A549 treated with ZK216348 at 1 μM for 4 hours (cell line): ENCODE measurements around the gene CLDND1. TPM values are rescaled to one million over a fixed set of nuclear protein-coding genes. Genes with fewer than 3 reads are reported as not detected.

Experiments used
- total RNA-seq: library from RNA; stranded (reverse); fragments of 200-300 nt; extraction: Qiagen RNA extraction; gene quantifications from 5 replicates; pipeline ENCODE4 v1.2.3, GENCODE V29; 2022; ENCODE audit warnings: low read depth

The CLDND1 gene
- 53.2 to 68.3 TPM (median 61.0 TPM) in 5 replicates for total RNA-seq

DNA sequence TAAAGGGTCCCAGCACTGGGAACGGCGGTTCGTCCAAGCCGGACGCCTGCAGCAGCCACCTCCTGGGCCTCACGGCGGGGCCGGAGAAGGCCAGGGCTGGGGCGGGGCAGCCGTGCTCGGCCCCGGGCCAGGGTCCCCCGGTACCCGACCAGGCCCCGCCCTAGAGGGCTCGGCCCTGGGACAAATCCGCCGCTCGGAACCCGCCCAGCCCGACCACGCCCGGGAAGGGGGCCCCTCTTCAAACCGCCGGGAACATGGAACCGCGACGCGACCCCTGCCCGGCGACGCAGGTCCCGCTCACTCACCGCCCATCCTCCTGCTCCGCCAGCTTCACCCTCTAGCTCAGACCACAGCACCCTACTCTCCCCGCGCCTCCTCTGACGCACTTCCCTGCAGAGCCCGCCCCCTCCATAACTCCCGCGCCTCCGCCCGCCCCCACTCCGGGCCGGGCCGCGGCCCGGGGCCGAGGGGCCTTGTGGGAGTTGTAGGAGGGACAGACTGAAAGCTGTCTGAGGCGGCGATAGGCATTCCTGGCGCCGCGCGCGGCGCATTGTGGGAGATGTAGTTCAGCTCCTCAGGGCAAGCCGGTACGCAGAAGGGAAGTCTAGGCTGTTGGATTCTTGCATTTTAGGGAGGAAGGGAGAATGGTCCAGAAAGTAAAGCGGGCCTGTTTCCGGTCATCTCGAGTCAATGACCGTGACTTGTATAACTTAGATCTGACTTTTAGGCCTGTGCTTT, at the start of gene CLDND1:
Gene CLDND1, minus strand, starts transcription at position 359 of the 738 bp plus-strand sequence. CDS start 1,478 bp downstream, outside the sequence.

DNA sequence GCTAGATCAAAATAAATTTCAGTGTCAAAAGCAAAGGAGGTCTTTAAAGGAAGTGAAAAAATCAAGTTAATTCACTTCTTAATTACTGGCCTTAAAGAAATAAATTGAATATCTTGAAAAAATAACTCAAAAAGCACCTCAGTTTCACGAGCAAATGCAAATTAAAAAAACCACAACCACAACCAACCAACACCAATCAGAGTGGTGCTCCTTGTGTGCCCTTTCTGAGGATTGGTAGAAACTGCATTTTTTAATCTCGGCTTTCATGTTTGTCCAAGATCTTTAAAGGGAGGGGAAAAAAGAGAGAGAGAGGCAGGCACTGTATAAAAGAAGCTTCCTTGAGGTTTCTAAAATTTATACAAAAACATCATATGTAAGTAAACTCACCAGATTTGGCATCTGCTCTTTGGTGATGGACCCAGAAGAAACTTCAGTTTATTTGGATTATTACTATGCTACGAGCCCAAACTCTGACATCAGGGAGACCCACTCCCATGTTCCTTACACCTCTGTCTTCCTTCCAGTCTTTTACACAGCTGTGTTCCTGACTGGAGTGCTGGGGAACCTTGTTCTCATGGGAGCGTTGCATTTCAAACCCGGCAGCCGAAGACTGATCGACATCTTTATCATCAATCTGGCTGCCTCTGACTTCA, 9.0 kb upstream of the CLDND1 start, which contains the start of gene GPR15:
Gene GPR15, plus strand, starts transcription at position 357 of the 653 bp plus-strand sequence. Its CDS starts 56 bp downstream, at position 413.

DNA sequence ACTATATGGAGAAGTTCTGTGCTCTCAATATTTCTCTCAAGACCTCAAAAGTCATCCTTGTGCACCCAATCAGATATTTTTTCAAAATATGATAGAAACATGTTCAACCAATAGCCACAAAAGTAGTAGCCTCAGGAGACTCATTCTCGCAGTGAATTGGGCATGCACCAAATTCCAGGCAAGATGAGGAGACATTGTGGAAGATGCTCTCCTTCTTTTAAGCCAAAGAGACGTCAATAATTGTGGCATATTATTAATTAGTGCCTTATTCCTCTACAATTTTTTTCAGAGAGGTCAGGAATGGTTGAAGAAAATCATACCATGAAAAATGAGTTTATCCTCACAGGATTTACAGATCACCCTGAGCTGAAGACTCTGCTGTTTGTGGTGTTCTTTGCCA, 25.3 kb downstream of the CLDND1 start, which contains the start of gene OR5K2:
Gene OR5K2, plus strand, starts transcription at position 301 of the 400 bp plus-strand sequence. Its CDS starts 0 bp downstream, at position 301.

Other genes starting within 250 kb of the CLDND1 start
- gene OR5H2, start 240.4 kb downstream of the CLDND1 start, total RNA-seq, result not detected in 5 replicates
- gene OR5K4, start 169.0 kb downstream of the CLDND1 start, total RNA-seq, result not detected in 5 replicates
- gene OR5K3, start 132.2 kb downstream of the CLDND1 start, total RNA-seq, result not detected in 5 replicates
- not detected in 5 replicates for gene OR5K1, start 59.7 kb downstream of the CLDND1 start, total RNA-seq
- not detected in 5 replicates for gene OR5K2, start 25.2 kb downstream of the CLDND1 start, total RNA-seq
- not detected in 5 replicates for gene GPR15, start 9.1 kb upstream of the CLDND1 start, total RNA-seq
- gene CPOX, start 70.7 kb upstream of the CLDND1 start, total RNA-seq, result 15.8 to 27.8 TPM (median 23.8 TPM) in 5 replicates
- 0.59 to 1.9 TPM (median 1.2 TPM) in 5 replicates for gene ST3GAL6, start 240.4 kb upstream of the CLDND1 start, total RNA-seq